ENCODE data around the gene NTN1. TPM values are rescaled to one million over a fixed set of nuclear protein-coding genes. Genes with fewer than 3 reads are reported as not detected.

Gene NTN1
- total and polyA plus RNA-seq, 12 donors = 0.12 to 0.84 (median 0.28) TPM

DNA sequence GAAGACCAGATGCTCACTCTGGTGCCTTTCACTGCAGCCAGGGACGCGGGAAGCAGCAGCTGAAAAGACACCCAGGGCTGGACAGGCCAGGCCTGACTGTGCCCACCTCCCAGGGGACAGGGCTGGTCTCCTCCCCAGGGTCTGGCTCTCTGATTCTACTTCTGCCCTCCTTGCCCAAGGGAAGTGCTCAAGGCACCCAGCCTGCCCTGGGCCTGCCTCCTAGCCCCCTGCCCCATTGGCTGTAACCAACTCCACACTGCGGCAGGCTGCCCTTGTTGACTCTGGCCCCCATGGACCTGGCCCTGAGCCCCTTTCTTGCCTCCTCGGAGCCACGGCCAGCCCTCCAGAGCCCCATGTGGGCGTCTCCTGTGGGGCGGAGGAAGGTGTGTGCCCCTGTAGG, 212.5 kb downstream of the NTN1 start:
- no peak overlapping the region for H3K4me3 ChIP-seq
- no peaks in the 10 kb centered on the region for H3K4me1 ChIP-seq (replicated peaks in 1 of 2)
- H3K27me3 ChIP-seq = peaks cover 20% of the 10 kb centered on the region
- WGBS, 4 donors = 87 to 92% (median 90%) methylated on average over 2 to 7 of the region's 7 CpGs
- H3K9me3 ChIP-seq (replicated peaks in 1 of 3) = no peaks in the 10 kb centered on the region
- H3K27ac ChIP-seq = no peak overlapping the region
- H3K36me3 ChIP-seq (replicated peaks in 1 of 2) = no peaks in the 10 kb centered on the region
- intact Hi-C loops (cut with DNase I) = no loop called here
- TF ChIP-seq, protein P1, sequence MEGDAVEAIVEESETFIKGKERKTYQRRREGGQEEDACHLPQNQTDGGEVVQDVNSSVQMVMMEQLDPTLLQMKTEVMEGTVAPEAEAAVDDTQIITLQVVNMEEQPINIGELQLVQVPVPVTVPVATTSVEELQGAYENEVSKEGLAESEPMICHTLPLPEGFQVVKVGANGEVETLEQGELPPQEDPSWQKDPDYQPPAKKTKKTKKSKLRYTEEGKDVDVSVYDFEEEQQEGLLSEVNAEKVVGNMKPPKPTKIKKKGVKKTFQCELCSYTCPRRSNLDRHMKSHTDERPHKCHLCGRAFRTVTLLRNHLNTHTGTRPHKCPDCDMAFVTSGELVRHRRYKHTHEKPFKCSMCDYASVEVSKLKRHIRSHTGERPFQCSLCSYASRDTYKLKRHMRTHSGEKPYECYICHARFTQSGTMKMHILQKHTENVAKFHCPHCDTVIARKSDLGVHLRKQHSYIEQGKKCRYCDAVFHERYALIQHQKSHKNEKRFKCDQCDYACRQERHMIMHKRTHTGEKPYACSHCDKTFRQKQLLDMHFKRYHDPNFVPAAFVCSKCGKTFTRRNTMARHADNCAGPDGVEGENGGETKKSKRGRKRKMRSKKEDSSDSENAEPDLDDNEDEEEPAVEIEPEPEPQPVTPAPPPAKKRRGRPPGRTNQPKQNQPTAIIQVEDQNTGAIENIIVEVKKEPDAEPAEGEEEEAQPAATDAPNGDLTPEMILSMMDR (IDR thresholded peaks at IDR 0.05) = no peak
- no peak for TF ChIP-seq POLR2A (IDR thresholded peaks at IDR 0.05)
- no peak for DNase-seq

DNA sequence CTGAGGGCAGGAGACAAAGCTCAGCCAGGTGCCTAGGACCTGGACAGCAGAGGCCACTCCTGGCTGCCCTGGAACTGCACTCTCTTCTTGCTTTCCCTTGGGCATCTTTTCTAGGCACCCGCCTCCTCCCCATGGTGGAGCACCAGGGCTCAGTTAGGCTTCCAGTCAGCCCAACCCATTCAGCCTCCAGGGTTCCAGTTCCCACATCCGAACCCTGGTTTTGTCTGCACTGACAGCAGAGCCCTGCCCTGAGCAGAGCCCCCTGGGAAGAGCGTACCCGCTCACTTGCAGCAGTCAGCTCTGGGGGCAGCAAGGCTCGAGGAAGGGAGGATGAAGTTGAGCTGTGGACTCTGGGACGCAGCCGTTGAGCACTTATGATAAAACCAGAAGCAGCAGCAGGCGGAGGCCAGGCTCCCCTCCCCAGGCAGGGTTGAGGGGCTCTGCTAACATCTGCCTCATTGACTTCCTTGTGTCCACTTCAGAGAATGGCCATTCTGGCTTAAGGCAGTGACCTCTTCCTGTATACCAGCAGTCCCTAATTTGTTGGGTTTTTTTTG, 213.2 kb downstream of the NTN1 start:
- TF ChIP-seq POLR2A (IDR thresholded peaks at IDR 0.05) = no peak
- TF ChIP-seq, protein P1 (IDR thresholded peaks at IDR 0.05) = no peak
- H3K4me3 ChIP-seq = no peak overlapping the region
- intact Hi-C loops (cut with DNase I) = no loop called here
- H3K36me3 ChIP-seq (replicated peaks in 1 of 2) = no peaks in the 10 kb centered on the region
- H3K27me3 ChIP-seq = peaks cover 20% of the 10 kb centered on the region
- H3K27ac ChIP-seq = no peak overlapping the region
- DNase-seq = no peak
- H3K9me3 ChIP-seq (replicated peaks in 1 of 3) = no peaks in the 10 kb centered on the region
- whole genome bisulfite sequencing, 4 donors = 47 to 76% (median 74%) methylated on average over 3 to 8 of the region's 8 CpGs
- H3K4me1 ChIP-seq (replicated peaks in 1 of 2) = peaks cover 4 to 6% of the 10 kb centered on the region in 2 donors

DNA sequence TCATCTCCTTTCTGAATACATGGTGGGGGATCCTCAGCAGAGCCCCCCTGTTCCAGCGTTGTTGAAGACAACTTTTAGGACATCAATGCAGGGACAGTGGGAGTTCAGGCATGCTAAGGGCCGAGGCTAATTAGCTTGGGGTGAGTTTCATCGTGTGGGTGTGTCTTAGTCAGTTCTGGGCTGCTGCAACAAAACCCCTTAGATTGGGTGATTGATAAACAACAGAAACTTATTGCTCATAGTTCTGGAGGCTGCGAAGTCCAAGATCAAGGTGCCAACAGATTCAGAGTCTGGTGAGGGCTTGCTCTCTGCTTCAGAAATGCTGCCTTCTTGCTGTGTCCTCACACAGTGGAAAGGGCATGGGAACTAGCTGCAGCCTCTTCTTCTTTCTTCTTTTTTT, 214.0 kb downstream of the NTN1 start:
- Histone ChIP-seq H3K4me1 (replicated peaks in 1 of 2) (peaks cover 9 to 10% of the 10 kb centered on the region in 2 donors), H3K4me3 (no peak overlapping the region), H3K36me3 (replicated peaks in 1 of 2) (no peaks in the 10 kb centered on the region), H3K27me3 (peaks cover 20% of the 10 kb centered on the region), H3K27ac (no peak overlapping the region), H3K9me3 (replicated peaks in 1 of 3) (no peaks in the 10 kb centered on the region)
- no peak for DNase-seq
- intact Hi-C loops (cut with DNase I) = no loop called here
- 84 to 91% (median 85%) methylated on average over 4 of the region's 4 CpGs for WGBS, 4 donors
- TF ChIP-seq POLR2A (IDR thresholded peaks at IDR 0.05) = no peak
- TF ChIP-seq, protein P1 (IDR thresholded peaks at IDR 0.05) = no peak

DNA sequence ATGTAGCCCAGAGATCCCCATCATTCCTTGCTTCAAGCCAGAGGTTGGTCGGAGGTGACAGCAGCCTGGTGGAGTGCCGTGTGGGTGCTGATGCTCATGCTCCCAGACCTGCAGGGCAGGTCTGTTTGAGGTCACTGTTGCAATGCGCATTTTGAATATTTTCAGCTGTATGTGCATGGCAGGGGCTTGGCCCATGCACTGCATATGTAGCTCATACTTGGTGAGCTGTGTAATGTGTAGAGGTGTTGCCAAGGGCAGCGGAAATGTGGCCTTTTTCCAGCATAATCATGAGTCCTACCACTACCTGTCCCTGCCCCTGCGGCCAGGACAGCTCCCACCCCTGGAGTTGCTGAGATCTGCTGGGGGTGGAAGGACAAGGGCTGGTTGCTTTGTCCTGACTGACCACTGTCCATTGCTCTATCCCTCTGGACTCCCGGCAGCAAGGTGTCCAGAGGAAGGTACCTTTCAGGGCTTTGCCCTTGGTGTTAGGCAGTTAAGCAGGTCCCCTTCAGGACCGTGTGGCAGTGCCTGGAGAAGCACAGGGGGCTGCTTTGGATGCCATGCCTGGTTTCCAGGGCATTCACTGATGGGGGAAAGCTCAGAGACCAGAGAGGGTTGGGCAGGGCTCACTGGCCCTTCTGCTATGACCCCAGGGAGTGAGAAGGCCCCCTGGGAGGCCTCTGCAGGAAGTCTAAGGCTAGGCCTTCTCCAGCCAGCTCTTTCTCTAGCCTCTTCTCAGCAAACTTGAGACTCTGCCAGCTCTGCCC, 215.2 kb downstream of the NTN1 start:
- Histone ChIP-seq H3K4me1 (replicated peaks in 1 of 2) (peaks cover 10 to 21% of the 10 kb centered on the region in 2 donors), H3K9me3 (replicated peaks in 1 of 3) (no peaks in the 10 kb centered on the region), H3K27me3 (peaks cover 20% of the 10 kb centered on the region), H3K4me3 (no peak overlapping the region), H3K27ac (no peak overlapping the region), H3K36me3 (replicated peaks in 1 of 2) (no peaks in the 10 kb centered on the region)
- no peak for TF ChIP-seq POLR2A (IDR thresholded peaks at IDR 0.05)
- TF ChIP-seq, protein P1 (IDR thresholded peaks at IDR 0.05) = no peak
- 79 to 92% (median 85%) methylated on average over 5 to 7 of the region's 7 CpGs for whole genome bisulfite sequencing, 4 donors
- DNase-seq = no peak
- intact Hi-C loops (cut with DNase I) = no loop called here

Data from adrenal gland (tissue), 12 donors.